HG02571 (cell line): Measurements from ENCODE around the gene HMBS.
"Not testable (repeated sequence)": the region's sequence is repeated elsewhere in the genome, so short reads cannot be mapped to it uniquely, and the experiment has no call there.

ENCODE experiments used
- ATAC-seq: cut with Tn5 transposase; IDR thresholded peaks from one replicate; pipeline ENCODE4 v1.9.1; 2021; ENCODE audit warnings: mild to moderate bottlenecking, moderate library complexity; ENCODE audit not compliant: unreplicated experiment

The HMBS gene

DNA sequence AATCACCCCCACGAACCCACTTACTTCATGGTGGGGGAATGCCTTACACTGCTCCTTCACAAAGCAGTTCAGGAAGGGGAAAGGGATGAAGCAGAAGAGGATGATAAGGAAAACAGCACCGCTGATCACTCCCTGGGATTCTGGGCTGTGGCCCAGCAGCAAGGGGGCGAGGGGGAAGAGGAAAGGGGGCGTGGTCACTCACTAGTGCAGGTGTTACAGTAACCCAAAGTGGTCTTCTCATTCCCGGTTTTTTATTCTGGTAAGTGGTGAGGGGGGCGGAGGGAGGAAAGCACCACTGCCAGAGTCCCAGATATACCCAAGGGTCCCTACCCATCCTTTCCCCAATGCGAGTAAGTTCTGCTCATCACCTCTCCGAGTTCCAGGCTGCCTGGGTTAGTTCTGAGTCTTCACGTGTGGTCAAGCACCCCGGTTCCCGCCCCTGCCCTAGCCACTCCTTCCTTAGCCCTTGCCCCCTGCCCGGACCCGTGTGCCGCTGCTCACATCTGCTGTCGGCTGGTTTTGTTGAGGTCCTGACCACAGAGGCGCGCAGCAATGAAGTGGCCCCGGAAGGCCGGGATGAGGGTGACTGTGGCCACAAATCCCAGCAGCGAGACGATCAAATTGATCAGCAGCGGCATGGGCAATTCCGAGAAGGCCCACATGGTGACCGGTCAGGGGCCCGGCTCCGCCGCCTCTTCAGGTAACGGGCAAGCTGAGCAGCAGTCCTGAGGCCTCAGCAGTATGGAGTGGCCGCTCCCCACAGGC lies 16.5 kb downstream of the HMBS start:
- peak; percentile 20 for ATAC-seq

DNA sequence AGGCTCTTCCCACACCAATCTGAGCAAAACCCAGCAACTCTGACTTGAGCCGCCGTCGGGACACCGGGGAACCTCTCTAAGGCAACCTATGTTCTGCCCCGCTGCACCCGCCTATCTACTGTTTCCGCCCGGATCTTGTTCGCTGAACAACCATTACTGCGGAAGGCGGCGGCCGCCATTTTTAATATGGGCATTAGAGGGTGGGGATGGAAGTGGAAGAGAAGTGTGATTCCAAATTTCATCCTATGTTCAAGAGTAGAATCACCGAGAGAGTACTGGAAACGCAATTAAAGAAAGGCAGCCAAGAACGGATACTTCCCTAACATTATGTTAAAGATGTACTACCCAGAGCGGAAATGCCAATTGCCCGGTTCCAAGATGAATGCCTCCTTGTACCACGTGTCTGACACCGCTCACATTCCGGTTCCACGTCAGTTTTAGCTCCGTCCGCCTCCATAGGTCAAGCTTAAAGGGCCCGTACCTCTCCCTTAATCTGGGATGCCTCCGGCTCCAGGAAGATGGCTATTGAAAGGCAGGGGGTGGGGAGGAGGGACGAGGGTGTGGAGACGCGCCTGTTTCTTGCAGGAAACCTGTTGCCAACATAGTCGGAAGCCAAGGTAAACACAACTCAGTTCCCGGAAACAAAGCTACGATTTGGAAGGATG lies 17.2 kb downstream of the HMBS start, which contains the start of gene DPAGT1:
Gene DPAGT1, minus strand, starts transcription at position 95 of the 665 bp plus-strand sequence. CDS start 198 bp downstream, outside the sequence.
- peak; percentile 81 for ATAC-seq

GRCh38 chr11:119103161-119103664 lies 18.5 kb downstream of the HMBS start:
- not testable (repeated sequence) for ATAC-seq

DNA sequence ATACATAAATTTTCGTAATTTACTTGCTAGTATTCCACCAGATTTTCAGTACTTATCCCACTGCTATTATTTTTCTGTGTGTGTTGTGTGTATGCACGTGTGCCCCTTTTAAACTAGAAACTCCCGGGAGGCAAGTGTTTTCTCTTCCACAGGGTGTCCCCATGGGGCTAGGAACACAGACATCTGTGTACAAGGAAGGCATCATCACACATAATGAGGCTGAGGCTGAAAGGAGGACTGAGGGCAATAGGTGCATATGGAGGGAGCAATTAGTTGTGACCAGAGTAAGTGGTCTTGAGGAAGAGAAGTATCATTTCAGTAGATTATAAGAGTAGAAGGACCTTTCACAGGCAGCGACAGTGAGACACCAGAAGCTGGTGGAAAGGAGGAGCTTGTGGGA lies 19.1 kb downstream of the HMBS start:
- ATAC-seq, result no peak

DNA sequence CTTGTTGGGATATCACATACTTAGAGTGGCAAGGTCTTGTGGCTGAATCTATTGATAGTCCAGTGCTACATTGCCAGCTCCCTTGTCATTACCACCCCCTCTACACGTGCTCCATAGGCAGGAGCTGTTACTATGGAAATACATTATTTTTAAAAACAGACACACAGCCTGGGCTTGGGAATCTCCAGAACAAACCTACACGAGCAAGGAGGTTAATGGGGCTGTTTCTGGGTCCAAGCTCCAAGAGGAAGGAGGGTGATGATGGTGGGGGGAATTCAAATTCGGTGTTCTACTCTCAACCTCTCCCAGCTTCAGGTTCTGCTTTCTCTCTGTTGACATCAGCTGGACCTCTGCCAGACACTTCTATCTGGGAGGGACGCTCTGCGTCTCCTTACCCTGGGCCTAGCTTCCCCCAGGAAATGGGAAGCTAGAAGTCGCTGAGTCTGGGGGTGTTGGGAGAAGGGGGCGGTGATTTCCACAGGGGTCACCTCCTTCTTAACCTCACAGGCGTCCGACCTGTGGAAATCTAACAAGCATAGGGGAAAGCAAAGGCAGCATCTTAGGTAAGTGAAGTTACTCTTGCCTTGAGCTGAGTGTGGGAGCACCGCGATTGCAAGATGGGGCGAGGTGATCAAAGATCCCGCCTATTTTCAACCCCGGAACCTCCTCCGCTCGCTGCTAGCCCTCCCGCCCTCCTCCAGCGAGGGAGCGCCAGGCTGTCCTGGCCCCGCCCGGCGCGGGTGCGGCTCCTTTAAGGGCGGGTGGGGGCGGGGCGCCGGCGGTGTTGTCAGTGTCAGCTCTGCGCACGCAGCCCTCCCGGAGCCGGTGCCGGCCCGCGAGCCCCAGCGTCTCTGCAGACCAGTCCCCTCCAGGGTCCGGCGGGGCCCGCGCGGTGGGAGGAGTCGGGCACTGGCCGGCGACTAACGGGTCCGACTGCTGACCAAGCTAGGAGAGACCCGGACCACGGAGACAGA lies 22.2 kb downstream of the HMBS start, which contains the start of gene C2CD2L:
Gene C2CD2L, plus strand, starts transcription at position 781 of the 974 bp plus-strand sequence. CDS start 398 bp downstream, outside the sequence.
- ATAC-seq, result peak; percentile 76

- ATAC-seq, result peak; percentile 22
These were observed 23.0 kb downstream of the HMBS start for GRCh38 chr11:119107538-119108145.

GRCh38 chr11:119108146-119108856 lies 23.6 kb downstream of the HMBS start:
- no peak for ATAC-seq

- no peak for ATAC-seq
These were observed 24.2 kb downstream of the HMBS start for GRCh38 chr11:119108857-119109221.

DNA sequence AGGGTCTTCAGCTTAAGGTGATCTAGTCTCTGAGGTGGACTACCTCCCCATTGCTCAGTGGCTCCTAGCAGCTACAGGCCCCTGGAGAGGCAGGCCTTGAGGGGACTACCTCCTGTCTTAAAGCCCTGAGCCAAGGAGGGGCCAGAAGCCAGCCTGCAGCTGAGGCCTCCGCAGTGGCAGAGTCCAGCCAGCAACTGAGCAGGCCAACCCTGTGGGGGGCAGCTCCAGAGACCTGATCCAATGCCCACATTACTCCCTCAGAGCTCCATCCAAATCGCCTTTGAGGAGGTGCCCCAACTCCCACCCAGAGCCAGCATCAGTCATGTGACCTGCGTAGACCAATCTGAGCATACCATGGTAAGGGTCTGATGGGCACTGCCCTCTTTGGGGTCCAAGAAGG lies 25.2 kb downstream of the HMBS start:
- no peak for ATAC-seq

- ATAC-seq, result no peak
These were observed 25.8 kb downstream of the HMBS start for GRCh38 chr11:119110439-119110838.

- ATAC-seq, result no peak
These were observed 26.8 kb downstream of the HMBS start for GRCh38 chr11:119111361-119111925.

GRCh38 chr11:119112314-119113020 lies 27.8 kb downstream of the HMBS start:
- ATAC-seq, result no peak

DNA sequence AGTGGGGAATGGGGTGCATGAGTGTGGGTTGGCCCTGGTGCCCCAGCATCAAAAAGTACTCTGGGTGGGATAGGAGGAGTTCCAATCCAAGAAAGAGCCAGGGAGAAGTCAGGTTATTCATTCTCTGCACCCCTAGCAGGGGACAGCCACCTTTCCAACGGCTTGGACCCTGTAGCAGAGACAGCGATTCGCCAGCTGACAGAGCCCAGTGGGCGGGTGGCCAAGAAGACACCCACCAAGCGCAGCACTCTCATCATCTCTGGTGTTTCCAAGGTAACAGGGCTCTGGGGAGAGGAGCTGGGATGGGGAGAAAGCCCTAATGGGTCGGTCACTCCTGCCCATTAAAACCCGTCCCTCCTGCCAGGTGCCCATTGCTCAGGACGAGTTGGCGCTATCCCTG lies 29.0 kb downstream of the HMBS start:
- ATAC-seq, result no peak

- ATAC-seq, result no peak
These were observed 29.7 kb downstream of the HMBS start for GRCh38 chr11:119114351-119114750.

DNA sequence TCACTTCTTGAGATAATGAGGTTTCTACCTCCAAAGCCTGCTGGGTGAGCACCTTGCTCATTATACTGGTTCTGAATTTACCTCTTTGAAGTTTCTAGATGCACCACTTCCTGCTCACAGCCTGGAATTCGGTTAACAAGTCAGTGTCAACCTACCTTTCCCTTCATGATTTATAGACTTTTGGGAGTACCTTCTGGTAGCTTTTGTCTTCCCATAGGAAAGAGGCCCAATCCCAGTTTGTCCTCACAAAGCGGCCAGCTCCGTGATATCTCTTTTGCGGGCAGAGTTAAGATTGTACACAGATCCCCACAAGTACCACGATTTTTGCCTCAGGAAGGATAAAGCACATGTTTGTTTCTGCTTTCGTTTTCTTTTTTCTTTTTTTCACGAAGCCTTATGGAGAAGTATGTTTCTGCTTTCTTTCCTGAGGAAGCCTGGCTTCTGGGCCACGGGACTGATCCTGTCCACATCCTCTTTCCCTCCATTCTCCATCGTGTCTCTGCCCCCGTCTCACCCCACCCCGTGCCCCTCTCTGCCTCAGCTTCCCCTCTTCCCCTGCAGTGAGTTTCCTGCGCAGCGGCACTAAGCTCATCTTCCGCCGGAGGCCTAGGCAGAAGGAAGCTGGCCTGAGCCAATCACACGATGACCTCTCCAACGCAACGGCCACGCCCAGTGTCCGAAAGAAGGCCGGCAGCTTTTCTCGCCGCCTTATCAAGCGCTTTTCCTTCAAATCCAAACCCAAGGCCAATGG lies 31.0 kb downstream of the HMBS start:
- no peak for ATAC-seq

GRCh38 chr11:119116235-119116594 lies 31.5 kb downstream of the HMBS start:
- ATAC-seq, result no peak

DNA sequence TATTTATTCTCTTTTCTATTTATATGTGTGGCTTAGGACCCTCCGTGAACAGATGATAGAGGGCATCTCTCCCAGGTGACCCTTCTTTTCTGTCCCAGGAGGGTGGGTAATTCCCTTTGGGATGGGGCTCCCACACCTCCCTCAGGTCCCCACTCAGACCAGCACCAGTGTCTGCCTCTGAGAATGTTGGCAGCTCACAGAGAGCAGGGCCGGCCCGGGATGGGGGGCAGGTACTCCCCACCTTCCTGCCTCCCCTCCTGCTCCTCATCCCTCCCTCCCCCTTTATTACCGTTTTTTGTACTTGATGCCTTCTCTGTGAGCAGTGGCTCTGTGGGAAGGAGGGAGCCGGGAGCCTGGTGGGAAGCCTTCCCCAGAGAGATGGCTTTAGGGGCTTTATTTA lies 31.9 kb downstream of the HMBS start:
- no peak for ATAC-seq

GRCh38 chr11:119117004-119117706 lies 32.5 kb downstream of the HMBS start:
- ATAC-seq, result no peak
